Stimulated activated CD4-positive, alpha-beta T cell treated with anti-CD3 and anti-CD28 coated beads, TNF-alpha, amount 100 ng/mL, for 4 hours (primary cell): ENCODE measurements around the gene CPXM2.

Experiments used
- DNase-seq, 3 experiments: peaks; one replicate each; pipeline ENCODE4 v3.0.0-alpha.2; 2020; ENCODE audit warnings: low read depth in 3 of 3

The CPXM2 gene

GRCh38 chr10:123870260-123870659, 21.3 kb downstream of the CPXM2 start:
- DNase-seq, result no peak

- no peak for DNase-seq
Observed at GRCh38 chr10:123869020-123869414, 22.6 kb downstream of the CPXM2 start.

GRCh38 chr10:123868038-123869019, 23.3 kb downstream of the CPXM2 start:
- DNase-seq, result no peak

GRCh38 chr10:123865880-123866279, 25.7 kb downstream of the CPXM2 start:
- DNase-seq, result no peak

- DNase-seq, result no peak
Observed at GRCh38 chr10:123865350-123865749, 26.3 kb downstream of the CPXM2 start.

- DNase-seq, result no peak
Observed at GRCh38 chr10:123864923-123865322, 26.7 kb downstream of the CPXM2 start.

GRCh38 chr10:123863721-123864482, 27.7 kb downstream of the CPXM2 start:
- no peak for DNase-seq

GRCh38 chr10:123863183-123863575, 28.4 kb downstream of the CPXM2 start:
- no peak for DNase-seq

GRCh38 chr10:123862421-123863182, 29.0 kb downstream of the CPXM2 start:
- no peak for DNase-seq

GRCh38 chr10:123860856-123861255, 30.8 kb downstream of the CPXM2 start:
- no peak for DNase-seq

- no peak for DNase-seq
Observed at GRCh38 chr10:123860209-123860608, 31.4 kb downstream of the CPXM2 start.

GRCh38 chr10:123859653-123860050, 32.0 kb downstream of the CPXM2 start:
- no peak for DNase-seq

- no peak for DNase-seq
Observed at GRCh38 chr10:123858907-123859652, 32.5 kb downstream of the CPXM2 start.

- no peak for DNase-seq
Observed at GRCh38 chr10:123858077-123858681, 33.4 kb downstream of the CPXM2 start.

- no peak for DNase-seq
Observed at GRCh38 chr10:123857616-123858015, 34.0 kb downstream of the CPXM2 start.

GRCh38 chr10:123855008-123855684, 36.5 kb downstream of the CPXM2 start:
- no peak for DNase-seq

GRCh38 chr10:123854498-123854897, 37.1 kb downstream of the CPXM2 start:
- DNase-seq, result no peak

- no peak for DNase-seq
Observed at GRCh38 chr10:123854003-123854402, 37.6 kb downstream of the CPXM2 start.

- DNase-seq, result no peak
Observed at GRCh38 chr10:123852411-123852951, 39.1 kb downstream of the CPXM2 start.
